SJCRH30 (cell line): Measurements from ENCODE around the gene MALT1. TPM values are rescaled to one million over a fixed set of nuclear protein-coding genes. Genes with fewer than 3 reads are reported as not detected.

Experiments
- DNase-seq, 2 experiments: peaks; one replicate each; pipeline ENCODE4 v3.0.0-alpha.2; 2015 to 2020
- H3K27ac ChIP-seq: fragments of 250-450 bp; sonication (Bioruptor Pico); 2 replicates; pipeline ENCODE4 v1.5.1; 2020; ENCODE audit warnings: mild to moderate bottlenecking, moderate library complexity
- H3K27me3 ChIP-seq: fragments of 250-450 bp; sonication (Bioruptor Pico); 2 replicates; pipeline ENCODE4 v1.5.1; 2020; ENCODE audit warnings: mild to moderate bottlenecking, moderate library complexity
- H3K36me3 ChIP-seq: fragments of 250-450 bp; sonication (Bioruptor Pico); 2 replicates; pipeline ENCODE4 v1.5.1; 2020; ENCODE audit warnings: mild to moderate bottlenecking, moderate library complexity
- H3K4me1 ChIP-seq: fragments of 250-450 bp; sonication (Bioruptor Pico); 2 replicates; pipeline ENCODE4 v1.5.1; 2020; ENCODE audit warnings: mild to moderate bottlenecking, moderate library complexity
- H3K4me3 ChIP-seq: fragments of 250-450 bp; sonication (Bioruptor Pico); 2 replicates; pipeline ENCODE4 v1.5.1; 2020; ENCODE audit warnings: mild to moderate bottlenecking, moderate library complexity
- H3K9me3 ChIP-seq: fragments of 250-450 bp; sonication (Bioruptor Pico); replicated peaks from 2 replicates; pipeline ENCODE4 v1.5.1; 2020; ENCODE audit warnings: mild to moderate bottlenecking, moderate library complexity
- total RNA-seq: library from RNA; depleted of rRNA; stranded (reverse); fragments of >200 nt; shearing (Covaris generic); gene quantifications from 2 replicates; pipeline ENCODE4 v1.2.3, GENCODE V29; 2014; rRNA removed

The MALT1 gene
- total RNA-seq, result 12.2 TPM in 2 replicates

- peak within 1 kb of the TSS; percentile 92 for H3K4me3 ChIP-seq
- no peaks in the 10 kb centered on the region for H3K27me3 ChIP-seq
- no peaks in the 10 kb centered on the region for H3K36me3 ChIP-seq
- H3K4me1 ChIP-seq, result peaks cover 4% of the 10 kb centered on the region; the same call in 1 of the 2 replicates
- peak; percentile 85 to 87 for DNase-seq
- H3K9me3 ChIP-seq, result no peaks in the 10 kb centered on the region
- H3K27ac ChIP-seq, result peak within 1 kb of the TSS; percentile 47
Measured at GRCh38 chr18:58671111-58671631, at the start of gene MALT1. MALT1 (plus strand) TSS chr18:58671465; CDS start chr18:58671644, 179 bp downstream.

- H3K27ac ChIP-seq, result no peak overlapping the region
- H3K27me3 ChIP-seq, result no peaks in the 10 kb centered on the region
- no peaks in the 10 kb centered on the region for H3K36me3 ChIP-seq
- H3K4me1 ChIP-seq, result 0 out of 2 replicates have a peak, but pooled peaks cover 2% of the 10 kb centered on the region
- DNase-seq, result no peak
- no peaks in the 10 kb centered on the region for H3K9me3 ChIP-seq
- no peak overlapping the region for H3K4me3 ChIP-seq
Measured at GRCh38 chr18:58624011-58624410, 47.3 kb upstream of the MALT1 start.

DNA sequence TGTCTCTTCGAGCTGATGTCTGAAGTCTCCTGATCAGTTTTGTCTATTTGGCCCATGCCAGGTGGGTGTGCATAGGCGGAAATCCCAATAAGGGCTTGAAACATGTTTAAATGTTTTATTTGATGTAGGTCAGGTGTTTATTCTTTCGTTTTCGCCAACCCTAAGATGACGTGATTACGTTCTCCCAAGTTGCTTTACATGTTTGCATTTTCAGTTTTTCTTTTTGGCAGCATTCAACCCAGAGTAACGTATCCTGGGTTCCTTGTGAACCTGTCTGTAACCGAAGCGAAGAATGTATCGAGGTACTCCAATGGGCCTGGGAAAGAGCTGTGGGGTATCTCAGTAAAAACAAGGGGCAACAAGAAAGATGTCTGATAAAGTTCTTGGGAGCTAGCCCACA, 45.4 kb upstream of the MALT1 start:
- Histone ChIP-seq H3K4me1 (no peaks in the 10 kb centered on the region), H3K27ac (no peak overlapping the region), H3K27me3 (no peaks in the 10 kb centered on the region), H3K9me3 (no peaks in the 10 kb centered on the region), H3K36me3 (no peaks in the 10 kb centered on the region), H3K4me3 (no peak overlapping the region)
- DNase-seq, result no peak

GRCh38 chr18:58630071-58630470, 41.2 kb upstream of the MALT1 start:
- Histone ChIP-seq H3K4me1 (no peaks in the 10 kb centered on the region), H3K27ac (no peak overlapping the region), H3K4me3 (no peak overlapping the region), H3K36me3 (no peaks in the 10 kb centered on the region), H3K27me3 (no peaks in the 10 kb centered on the region), H3K9me3 (no peaks in the 10 kb centered on the region)
- DNase-seq, result no peak

- no peak overlapping the region for H3K27ac ChIP-seq
- H3K27me3 ChIP-seq, result no peaks in the 10 kb centered on the region
- H3K36me3 ChIP-seq, result no peaks in the 10 kb centered on the region
- H3K4me1 ChIP-seq, result no peaks in the 10 kb centered on the region
- DNase-seq, result no peak
- H3K9me3 ChIP-seq, result no peaks in the 10 kb centered on the region
- no peak overlapping the region for H3K4me3 ChIP-seq
Measured at GRCh38 chr18:58631301-58631700, 40.0 kb upstream of the MALT1 start.

DNA sequence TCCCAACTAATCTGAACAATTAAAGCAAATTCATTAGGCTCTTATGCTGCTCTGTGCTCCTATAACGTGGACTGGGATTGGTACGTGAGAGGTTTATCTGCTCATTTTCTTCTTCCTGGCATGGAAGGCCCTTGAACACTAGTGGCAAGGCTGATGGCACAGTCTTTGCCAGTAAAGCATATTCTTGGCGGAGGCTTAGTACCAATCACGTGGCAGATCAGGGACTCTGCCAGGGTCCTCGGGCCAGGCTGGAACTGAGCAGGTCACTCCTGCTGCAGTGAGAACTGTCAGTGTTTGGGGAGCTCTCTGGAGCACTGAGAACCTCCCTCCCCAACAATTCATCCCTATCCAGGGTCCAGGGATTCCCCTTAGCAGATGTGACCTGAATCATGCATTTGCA, 38.7 kb upstream of the MALT1 start:
- Histone ChIP-seq H3K4me1 (no peaks in the 10 kb centered on the region), H3K27me3 (no peaks in the 10 kb centered on the region), H3K27ac (no peak overlapping the region), H3K9me3 (no peaks in the 10 kb centered on the region), H3K36me3 (no peaks in the 10 kb centered on the region), H3K4me3 (no peak overlapping the region)
- DNase-seq, result no peak

- H3K36me3 ChIP-seq, result no peaks in the 10 kb centered on the region
- no peaks in the 10 kb centered on the region for H3K9me3 ChIP-seq
- H3K27me3 ChIP-seq, result no peaks in the 10 kb centered on the region
- H3K27ac ChIP-seq, result no peak overlapping the region
- no peak overlapping the region for H3K4me3 ChIP-seq
- H3K4me1 ChIP-seq, result no peaks in the 10 kb centered on the region
- no peak for DNase-seq
Measured at GRCh38 chr18:58633874-58634273, 37.4 kb upstream of the MALT1 start.

DNA sequence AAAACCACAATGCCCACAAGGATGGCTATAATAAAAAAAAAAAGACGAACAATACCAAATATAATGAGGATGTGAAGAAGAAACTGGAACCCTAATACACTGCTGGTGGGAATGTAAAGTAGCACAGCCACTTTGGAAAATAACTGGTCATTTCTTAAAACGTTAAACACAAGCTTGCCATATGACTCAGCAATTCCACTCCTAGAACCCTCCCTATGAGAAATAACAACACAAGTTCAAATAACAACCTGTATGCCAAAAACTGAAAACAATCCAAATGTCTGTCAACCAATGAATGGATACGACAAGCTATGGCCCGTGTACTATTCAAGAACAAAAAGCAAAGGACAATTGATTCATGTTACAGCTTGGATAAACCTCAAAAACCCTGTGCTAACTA, 35.4 kb upstream of the MALT1 start:
- H3K4me1 ChIP-seq, result no peaks in the 10 kb centered on the region
- H3K27ac ChIP-seq, result no peak overlapping the region
- no peaks in the 10 kb centered on the region for H3K9me3 ChIP-seq
- H3K4me3 ChIP-seq, result no peak overlapping the region
- H3K27me3 ChIP-seq, result no peaks in the 10 kb centered on the region
- DNase-seq, result no peak
- H3K36me3 ChIP-seq, result no peaks in the 10 kb centered on the region

- no peak for DNase-seq
- Histone ChIP-seq H3K36me3 (no peaks in the 10 kb centered on the region), H3K27ac (no peak overlapping the region), H3K9me3 (no peaks in the 10 kb centered on the region), H3K4me1 (no peaks in the 10 kb centered on the region), H3K4me3 (no peak overlapping the region), H3K27me3 (no peaks in the 10 kb centered on the region)
Measured at GRCh38 chr18:58637197-58637596, 34.1 kb upstream of the MALT1 start.

GRCh38 chr18:58637946-58638345, 33.3 kb upstream of the MALT1 start:
- no peak overlapping the region for H3K27ac ChIP-seq
- DNase-seq, result no peak

DNA sequence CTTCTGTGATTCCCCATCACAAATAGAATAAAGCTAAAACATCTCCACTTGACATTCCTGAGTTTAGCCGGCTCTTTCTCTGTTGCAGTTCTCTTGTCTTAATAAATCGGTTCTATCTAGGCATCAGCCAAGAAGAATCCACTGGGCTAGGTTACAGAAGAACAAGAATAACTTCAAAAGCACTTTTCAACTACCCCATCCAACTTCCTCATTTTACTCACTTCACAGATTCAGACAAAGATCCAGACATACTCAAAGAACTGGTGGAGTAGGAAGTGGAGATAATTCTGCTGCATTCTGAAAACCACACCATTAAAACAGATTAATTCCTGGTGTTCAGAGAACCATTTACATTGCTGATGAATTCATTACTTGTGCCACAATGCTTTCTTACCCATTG, 32.8 kb upstream of the MALT1 start:
- Histone ChIP-seq H3K4me3 (no peak overlapping the region), H3K9me3 (no peaks in the 10 kb centered on the region), H3K4me1 (no peaks in the 10 kb centered on the region), H3K27ac (no peak overlapping the region), H3K27me3 (no peaks in the 10 kb centered on the region), H3K36me3 (no peaks in the 10 kb centered on the region)
- DNase-seq, result no peak

More at GRCh38 chr18:58637946-58638345, 33.3 kb upstream of the MALT1 start:
- H3K4me1 ChIP-seq, result no peaks in the 10 kb centered on the region
- no peaks in the 10 kb centered on the region for H3K27me3 ChIP-seq
- H3K36me3 ChIP-seq, result no peaks in the 10 kb centered on the region
- H3K4me3 ChIP-seq, result no peak overlapping the region
- no peaks in the 10 kb centered on the region for H3K9me3 ChIP-seq

DNA sequence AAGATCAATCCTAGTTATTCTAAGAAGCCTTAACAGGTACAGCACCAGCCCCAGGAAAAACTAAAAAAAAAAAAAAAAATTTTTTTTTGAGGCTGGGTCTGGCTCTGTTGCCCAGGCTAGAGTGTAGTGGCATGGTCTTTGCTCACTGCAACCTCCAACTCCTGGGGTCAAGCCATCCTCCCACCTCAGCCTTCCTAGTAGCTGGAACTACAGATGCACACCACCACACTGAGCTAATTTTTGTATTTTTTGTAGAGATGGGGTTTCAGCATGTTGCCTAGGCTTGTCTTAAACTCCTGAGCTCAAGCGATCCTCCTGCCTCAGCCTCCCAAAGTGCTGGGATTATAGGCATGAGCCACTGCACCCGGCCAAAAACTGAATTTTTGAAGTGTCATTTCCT, 32.0 kb upstream of the MALT1 start:
- no peak overlapping the region for H3K27ac ChIP-seq
- DNase-seq, result no peak
- H3K27me3 ChIP-seq, result no peaks in the 10 kb centered on the region
- H3K4me3 ChIP-seq, result no peak overlapping the region
- H3K36me3 ChIP-seq, result no peaks in the 10 kb centered on the region
- H3K9me3 ChIP-seq, result no peaks in the 10 kb centered on the region
- no peaks in the 10 kb centered on the region for H3K4me1 ChIP-seq

DNA sequence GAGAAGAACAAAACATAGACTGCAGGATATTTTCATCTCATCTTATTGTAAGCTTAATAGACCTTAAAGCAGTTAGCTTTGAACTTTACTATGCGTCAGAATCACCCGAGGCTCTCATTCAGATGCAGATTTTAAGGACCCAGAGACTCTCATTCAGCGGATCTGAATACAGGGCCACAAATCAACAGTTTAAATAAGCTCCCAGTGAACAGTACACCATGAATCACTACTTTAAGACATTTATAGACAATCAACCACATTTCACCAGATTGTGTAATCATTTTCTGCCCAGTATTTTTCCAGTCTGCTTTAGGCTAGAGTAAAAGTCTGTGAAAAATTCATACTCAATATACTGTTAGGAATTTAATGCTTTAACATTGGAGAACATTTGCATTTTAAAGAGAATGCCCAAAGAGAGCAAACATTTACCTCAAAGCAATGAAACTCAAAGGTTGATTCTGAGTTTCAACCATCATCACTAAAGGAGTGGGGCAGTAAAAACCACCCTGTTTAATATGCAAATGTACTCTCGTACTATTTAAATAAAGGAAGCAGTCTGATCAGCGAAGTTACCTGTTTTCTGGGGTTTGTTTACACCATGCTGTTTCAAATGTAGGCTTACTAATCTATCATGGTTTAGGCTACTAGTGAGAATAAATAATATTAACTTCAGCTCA, 31.4 kb upstream of the MALT1 start:
- no peak overlapping the region for H3K27ac ChIP-seq
- no peaks in the 10 kb centered on the region for H3K36me3 ChIP-seq
- H3K27me3 ChIP-seq, result no peaks in the 10 kb centered on the region
- no peaks in the 10 kb centered on the region for H3K9me3 ChIP-seq
- no peaks in the 10 kb centered on the region for H3K4me1 ChIP-seq
- H3K4me3 ChIP-seq, result no peak overlapping the region
- DNase-seq, result no peak

DNA sequence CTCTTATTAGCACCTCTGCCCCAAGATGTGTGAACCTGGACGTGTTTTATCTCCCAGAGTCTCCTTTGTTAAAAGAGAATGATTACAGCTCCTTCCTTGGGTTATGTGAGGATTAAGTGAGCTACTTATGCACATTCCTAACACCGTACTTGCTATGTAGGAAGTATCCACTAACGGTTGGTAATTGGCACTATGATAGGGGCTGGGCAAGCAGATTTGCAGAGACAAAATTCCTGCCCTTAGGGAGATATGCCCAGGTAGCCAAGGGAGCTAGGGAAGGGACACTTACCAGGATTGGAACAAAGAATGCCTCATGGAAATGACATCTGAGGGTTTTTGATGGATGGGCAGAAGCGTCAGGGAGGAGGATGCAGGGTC, 30.8 kb upstream of the MALT1 start:
- Histone ChIP-seq H3K36me3 (no peaks in the 10 kb centered on the region), H3K27me3 (no peaks in the 10 kb centered on the region), H3K27ac (no peak overlapping the region), H3K9me3 (no peaks in the 10 kb centered on the region), H3K4me3 (no peak overlapping the region), H3K4me1 (no peaks in the 10 kb centered on the region)
- DNase-seq, result no peak

GRCh38 chr18:58640891-58641610, 30.2 kb upstream of the MALT1 start:
- Histone ChIP-seq H3K27ac (no peak overlapping the region), H3K36me3 (no peaks in the 10 kb centered on the region), H3K4me3 (no peak overlapping the region), H3K4me1 (no peaks in the 10 kb centered on the region), H3K27me3 (no peaks in the 10 kb centered on the region), H3K9me3 (no peaks in the 10 kb centered on the region)
- DNase-seq, result no peak
